ENCODE measurements around the gene LRRC74B. TPM values are rescaled to one million over a fixed set of nuclear protein-coding genes. Genes with fewer than 3 reads are reported as not detected.

LRRC74B gene
- total RNA-seq, 2 donors from 2014 or later = not detected

Small RNA genes lying within 50 kb of the gene (microRNA-seq; reads per million reads assigned to microRNA genes)
- 0 reads per million in 2 donors for gene MIR649

Other genes with a start within 250 kb of the LRRC74B start
- 10 to 100 TPM; 52.6 to 57.5 TPM for gene PI4KA, start 187.1 kb upstream of the LRRC74B start, total RNA-seq
- 10 to 100 TPM; 25.4 to 27.9 TPM for gene SNAP29, start 186.9 kb upstream of the LRRC74B start, total RNA-seq
- gene CRKL, start 128.5 kb upstream of the LRRC74B start, total RNA-seq = 10 to 100 TPM; 48.7 to 50.2 TPM
- gene AIFM3, start 78.7 kb upstream of the LRRC74B start, total RNA-seq = 1 to 10 TPM; 1.5 to 2.4 TPM
- 10 to 100 TPM; 26.9 to 29.1 TPM for gene LZTR1, start 63.6 kb upstream of the LRRC74B start, total RNA-seq
- gene THAP7, start 43.8 kb upstream of the LRRC74B start, total RNA-seq = 10 to 100 TPM; 20.9 to 22.1 TPM
- 1 to 10 TPM; 2.2 to 4.6 TPM for gene P2RX6, start 30.8 kb upstream of the LRRC74B start, total RNA-seq
- gene SLC7A4, start 13.4 kb upstream of the LRRC74B start, total RNA-seq = under 1 TPM; 0.47 to 0.68 TPM